Fibroblast of skin of right biceps (primary cell): ENCODE measurements around the gene CATSPER3.

Source experiments
- DNase-seq: peaks from one replicate; pipeline ENCODE4 v3.0.0-alpha.2; 2013

Gene CATSPER3

DNA sequence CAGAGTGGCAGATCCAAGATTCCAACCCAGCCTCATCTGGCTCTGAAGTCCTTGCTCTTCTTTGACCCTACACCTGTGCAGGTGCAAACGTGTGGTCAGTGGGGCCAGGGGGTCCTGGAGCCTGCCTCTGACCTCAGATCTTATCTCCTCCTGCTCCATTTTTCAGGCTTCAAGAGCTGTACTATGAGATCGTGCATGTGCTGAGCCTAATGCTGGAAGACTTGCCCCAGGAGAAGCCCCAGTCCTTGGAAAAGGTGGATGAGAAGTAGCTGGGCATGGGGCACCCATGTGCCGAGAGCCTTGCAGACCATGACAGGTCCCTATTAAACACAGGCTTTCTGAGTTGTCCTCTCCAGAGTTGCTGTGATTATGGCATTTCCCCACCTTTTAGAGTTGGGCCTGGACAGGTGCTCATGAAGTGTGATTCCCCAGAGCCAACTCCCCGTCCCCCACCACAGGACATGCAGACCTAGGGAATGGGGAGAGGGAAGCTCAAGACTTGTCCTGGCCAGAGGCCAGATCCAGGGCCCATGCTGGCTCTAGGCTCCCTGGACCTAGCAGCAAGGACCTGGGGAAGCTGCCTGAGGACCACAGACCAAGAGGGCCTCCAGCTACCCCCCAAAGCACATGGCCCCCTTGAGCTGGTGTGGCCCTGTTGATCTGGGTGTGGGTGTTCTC, 43.8 kb downstream of the CATSPER3 start:
- no peak for DNase-seq

GRCh38 chr5:135012033-135012588, 44.4 kb downstream of the CATSPER3 start:
- DNase-seq, result no peak

- DNase-seq, result no peak
These were observed 45.3 kb downstream of the CATSPER3 start for GRCh38 chr5:135012951-135013391.

DNA sequence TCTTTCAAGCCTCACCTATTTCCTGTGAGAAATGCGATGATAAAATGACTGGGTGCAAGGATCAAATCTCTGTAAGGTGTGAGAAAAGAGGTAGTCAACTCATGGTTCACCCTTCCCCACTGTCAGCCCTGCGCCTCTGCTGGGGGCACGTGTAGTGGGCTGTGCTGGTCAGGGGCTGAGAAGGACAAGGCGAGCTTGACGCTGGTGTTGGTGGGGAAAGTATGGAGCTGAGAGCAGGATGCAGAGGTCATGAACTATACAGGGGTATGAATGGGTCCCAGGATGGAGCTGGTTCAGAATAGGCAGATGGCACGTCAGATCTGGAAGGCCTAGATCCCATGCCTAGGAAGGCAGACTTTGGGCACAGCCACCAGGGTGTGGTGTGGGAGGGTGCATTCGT, 45.7 kb downstream of the CATSPER3 start:
- DNase-seq, result no peak

- no peak for DNase-seq
These were observed 46.4 kb downstream of the CATSPER3 start for GRCh38 chr5:135013947-135014570.

DNA sequence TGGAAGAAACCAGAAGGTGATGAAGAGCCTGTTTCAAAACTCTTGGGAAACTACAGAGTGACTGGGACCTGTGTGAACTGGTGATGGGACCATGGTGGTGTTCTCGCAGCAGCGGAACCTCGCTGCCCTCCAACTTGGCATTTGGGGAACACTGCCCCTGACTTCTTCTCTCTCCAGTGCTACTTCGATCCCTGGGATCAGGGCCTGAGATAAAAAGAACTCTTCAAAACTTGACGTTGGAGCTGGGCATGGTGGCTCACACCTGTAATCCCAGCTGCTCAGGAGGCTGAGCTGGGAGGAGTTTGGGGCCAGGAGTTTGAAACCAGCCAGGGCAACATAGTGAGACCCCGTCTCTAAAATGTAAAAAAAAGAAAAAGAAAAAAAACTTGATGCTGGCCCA, 48.2 kb downstream of the CATSPER3 start:
- no peak for DNase-seq

DNA sequence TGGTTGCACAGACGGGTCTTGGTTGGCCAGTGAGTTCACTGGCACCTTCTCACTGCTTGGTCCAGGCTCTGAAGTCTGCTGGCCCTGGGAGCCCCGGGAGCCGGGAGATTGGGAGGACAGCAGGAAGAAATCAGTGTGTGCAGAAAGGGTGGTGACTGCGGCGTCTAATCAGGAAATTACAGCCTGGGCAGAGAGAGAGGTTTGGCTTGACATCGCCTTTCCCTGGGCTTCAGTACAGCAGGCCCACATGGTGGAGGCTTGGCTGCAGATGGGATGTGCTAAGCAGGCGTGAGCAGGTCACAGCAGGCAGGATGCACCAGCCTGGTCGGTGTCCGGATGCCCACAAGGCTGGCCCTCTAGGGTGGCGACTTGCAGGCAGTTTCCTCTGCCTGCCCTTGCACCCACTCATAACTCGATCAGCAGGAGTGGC, 49.2 kb downstream of the CATSPER3 start:
- no peak for DNase-seq

DNA sequence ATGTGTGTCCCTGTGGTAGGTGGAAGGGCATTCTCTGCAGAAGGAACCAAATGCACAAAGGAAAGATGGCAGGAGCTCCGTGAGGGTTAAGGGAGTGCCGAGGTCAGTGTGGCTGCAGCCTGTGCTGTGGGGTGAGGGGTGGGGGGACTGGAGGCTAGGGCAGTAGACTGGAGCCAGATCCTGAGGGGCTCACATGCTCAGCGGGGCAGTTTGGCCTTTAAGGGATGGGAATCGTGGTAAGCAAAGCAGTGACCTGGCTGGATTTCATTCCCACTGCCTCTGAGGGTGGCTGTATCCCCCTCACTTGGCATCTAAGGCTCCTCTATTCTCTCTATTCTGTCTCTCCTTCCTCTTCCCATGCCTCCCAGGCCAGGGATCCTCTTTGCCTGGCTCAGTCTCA, 50.8 kb downstream of the CATSPER3 start:
- no peak for DNase-seq

DNA sequence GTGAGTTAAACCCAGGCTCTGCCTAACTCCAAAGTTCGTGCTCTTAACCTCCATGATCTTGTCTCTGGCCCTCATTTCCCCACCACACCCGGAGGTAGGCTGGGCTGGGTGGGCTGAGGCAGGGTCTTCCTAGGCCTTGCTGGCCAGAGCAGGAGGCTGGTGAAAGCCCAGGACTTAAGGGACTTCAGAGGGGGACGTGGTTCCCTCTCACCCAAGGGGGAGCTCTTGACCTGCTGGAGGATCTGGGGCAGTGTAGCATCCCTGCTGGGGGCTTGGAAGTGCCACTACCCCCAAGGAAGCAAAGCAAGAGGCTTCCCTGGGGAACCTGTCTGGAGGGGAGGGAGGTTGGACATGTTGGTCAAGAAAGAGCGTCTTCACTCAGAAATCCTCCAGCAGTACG, 51.6 kb downstream of the CATSPER3 start:
- no peak for DNase-seq

DNA sequence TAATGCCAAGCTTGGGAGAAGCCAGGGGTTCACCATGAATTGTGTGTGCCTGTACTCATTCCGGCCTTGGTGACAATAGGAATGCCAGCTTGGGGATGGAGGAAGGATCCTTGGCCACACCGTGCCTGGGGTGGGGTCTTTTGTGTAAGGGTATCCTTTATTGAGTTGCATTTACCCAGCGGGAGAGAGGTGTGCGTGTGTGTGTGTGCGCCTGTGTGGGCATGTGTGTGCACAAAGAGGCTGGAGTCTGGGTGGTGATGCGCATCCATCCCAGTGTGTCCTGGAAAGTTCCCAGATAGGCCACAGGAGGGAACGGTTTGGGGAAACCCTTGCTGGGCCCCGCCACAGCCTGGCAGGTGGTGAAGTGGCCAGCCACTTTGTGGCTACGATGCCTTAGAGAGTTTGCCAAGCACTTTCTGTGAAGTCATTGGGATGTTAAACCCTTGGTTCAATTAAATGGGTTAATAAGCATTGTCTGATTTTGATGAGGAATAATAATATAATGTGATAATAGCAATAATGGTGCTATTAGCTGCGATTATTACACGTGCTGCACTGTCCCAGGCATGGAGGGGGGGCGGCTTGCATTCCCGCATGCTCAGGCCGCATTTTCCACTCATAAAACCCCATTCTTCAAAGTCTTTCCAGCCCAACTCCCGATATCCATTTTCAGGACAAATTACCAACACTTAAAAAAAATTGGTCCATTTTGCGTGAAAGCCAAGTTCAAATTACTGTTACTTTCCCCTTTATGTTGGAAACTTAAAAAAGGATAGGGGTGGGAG, 52.6 kb downstream of the CATSPER3 start:
- DNase-seq, result no peak

GRCh38 chr5:135024956-135025729, 57.4 kb downstream of the CATSPER3 start:
- no peak for DNase-seq

DNA sequence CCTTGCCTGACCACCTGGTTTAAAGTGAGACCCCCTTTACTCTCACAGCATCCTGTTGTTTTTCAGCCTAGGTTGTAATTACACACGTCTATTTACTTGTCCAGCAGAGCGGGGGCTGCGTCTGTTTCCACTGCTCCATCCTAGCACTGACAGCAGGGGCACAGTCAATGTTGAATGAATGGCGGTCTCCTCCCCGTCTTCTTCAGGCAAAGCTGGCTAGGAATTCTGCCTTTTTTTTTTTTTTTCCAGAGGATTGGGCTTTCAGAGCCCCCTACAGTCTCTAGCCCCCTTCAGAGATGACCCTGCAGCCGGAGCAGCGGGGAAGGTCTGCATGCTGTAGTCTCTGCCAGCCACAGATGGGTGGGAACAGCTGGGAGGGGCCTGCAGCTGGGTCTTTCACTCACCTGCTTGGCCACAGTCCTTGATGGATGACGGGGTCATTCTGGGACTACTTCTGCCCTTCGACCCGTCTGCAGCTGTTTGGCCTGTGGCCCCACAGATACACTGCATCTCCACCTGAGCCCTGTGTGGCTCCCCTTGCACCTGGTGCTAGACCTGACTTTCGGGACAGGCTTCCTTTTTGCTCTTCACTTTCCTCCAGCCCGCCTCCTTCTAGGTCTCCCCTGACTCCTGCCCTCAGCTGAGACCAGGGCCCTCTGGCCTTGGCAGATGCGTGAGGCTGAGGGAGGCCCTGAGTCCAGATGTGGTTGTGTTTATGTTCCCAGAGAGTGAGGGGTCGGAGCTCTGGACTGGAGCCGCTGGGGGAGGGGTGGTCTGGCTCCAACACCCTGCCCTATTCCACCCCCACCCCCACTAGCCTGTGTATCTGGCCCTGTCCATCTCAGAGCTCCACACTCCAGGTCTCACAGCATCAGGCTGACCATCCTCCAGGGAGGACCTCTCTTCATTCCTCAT, 58.3 kb downstream of the CATSPER3 start:
- no peak for DNase-seq

DNA sequence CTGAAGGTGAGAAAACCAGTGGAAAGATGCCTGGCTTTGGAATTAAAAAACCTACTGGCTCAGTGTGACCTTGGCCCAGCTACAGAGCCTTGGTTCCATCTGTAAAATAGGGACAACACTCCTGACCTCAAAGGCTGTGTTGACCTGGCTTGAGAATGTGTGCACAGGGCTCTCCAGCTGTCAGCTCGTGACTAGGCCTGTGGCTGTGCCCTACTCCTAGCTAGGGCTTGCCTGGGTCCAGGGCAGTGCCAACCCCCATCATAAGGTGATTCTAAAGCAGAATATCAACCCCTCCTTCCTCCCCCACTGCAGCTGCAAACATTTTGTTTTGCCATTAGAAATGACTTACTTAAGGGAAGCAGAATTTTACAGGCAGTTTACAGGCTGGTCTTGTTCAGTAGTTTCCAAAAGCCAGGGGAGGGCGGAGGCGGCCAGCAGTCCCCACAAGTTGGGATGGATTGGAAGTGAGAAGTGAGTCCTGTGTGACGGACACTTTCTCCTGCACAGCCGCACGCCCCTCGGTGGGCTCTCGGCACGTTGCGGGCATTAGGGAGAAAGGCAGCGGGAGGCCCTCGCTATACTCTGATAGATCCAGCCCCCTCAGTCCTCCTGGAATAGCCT, 59.0 kb downstream of the CATSPER3 start:
- DNase-seq, result no peak

DNA sequence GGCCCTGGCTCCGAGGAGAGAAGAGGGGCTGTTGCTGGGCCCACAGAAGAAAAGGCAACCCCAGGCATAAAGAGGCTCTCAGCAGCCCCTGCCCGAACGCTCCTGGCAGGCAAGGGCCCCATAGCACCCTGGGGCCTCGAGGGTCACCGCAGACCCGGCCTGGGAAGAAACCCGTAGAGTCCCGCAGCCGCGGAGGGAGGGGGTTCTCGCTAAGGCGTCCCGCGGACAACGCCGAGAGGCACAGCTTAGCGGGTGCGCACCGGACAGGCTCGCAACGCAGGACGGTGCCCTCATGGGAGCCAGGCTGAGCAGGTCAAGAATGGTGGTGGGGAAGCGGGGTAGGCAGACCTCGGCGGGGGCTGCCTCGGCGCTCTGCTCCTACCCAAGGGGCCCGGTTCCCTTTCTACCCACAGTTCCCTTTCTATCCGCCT, 59.6 kb downstream of the CATSPER3 start:
- DNase-seq, result no peak

DNA sequence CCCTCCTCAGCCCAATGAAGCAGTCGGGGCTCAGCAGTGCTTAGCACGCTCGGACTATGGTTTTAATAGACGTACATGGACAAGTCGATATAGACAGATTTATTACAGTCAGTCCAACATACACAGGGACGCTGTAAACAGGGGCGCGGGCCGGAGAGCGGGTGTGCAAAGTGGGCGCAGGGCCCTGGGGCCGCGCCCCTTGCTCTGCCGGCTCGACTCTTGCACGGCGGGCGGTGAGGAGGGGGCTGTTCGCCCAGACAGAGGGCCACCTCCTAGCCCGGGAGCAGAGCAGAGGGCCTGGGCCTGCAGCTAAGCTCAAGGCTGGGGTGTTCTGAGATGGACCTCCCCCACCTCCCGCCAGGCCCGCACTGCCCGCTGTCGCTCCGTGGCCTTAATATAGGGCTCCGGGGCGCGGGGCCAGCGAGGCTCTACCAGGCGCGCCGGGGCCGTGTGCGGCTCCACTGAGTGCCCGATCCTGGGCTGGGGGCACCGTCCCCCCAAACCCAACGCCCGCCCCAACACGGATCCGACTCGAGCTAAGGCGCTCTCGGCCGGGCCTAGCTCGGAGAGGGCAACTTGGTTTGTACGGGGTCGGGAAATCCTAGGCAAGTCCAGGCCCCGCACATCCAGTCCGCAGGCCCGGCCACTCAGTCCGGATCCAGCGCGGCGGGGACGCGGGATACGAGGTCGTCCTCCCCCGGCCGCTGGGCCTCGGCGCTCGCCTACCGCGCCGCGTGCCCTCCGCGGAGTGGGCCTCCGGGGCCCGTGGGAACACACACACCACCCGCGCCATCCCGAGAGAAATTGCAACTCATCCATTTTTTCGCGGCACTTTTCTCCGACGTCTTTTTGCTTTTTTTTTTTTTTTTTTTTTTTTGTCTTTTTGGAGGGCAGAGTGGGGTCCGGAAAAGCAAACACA, 60.2 kb downstream of the CATSPER3 start:
- no peak for DNase-seq

GRCh38 chr5:135028791-135029476, 61.2 kb downstream of the CATSPER3 start:
- no peak for DNase-seq

- DNase-seq, result no peak
These were observed 61.9 kb downstream of the CATSPER3 start for GRCh38 chr5:135029477-135030122.

DNA sequence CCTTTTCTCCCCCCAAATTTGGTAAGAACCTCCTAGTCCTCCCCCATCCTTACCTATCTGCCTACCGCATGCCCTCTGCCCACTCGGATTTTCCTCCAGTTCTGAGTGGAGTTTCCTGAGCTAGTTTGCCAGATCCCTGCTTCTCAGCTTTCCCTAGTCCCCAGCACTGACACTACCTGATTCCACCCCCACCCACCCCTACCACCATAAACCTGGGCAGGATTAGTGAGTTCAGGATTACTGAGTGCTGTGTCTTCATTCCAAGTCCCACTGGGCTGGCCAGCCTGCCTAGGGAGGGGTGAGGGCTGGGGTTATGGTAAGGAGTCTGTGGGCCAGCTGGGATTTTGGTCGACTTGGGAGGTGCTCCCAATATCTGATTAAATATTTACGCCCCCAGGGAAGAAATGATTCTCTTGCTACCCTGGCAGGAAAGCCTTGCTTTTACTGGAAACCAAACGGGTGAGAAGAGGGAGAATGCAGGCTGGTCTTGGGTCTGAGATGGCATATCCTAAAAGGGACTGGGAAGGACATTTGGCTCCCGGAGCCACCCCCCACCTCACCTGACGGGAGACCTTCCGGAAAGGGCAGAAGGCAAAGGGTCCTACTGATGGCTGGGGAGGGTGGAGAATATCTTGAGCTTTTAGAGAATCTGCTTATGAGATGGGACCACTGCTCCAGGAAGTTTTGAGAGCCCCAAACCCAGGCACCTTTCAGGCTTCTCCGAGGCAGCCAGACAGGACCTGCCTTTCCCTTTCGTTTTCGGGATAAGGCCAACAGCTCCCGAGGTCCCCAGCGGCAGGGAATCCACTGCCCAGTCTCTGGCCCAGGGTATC, 62.6 kb downstream of the CATSPER3 start:
- no peak for DNase-seq
